ENCODE measurements around the gene CDCP1. TPM values are rescaled to one million over a fixed set of nuclear protein-coding genes. Genes with fewer than 3 reads are reported as not detected.

CDCP1 gene
- 94.4 and 155 TPM in 2 replicates for total RNA-seq

GRCh38 chr3:45145681-45146614 lies at the start of gene CDCP1:
Gene CDCP1 (minus strand): TSS chr3:45146378. CDS start chr3:45146287, 91 bp downstream.

Other genes with a start within 250 kb of the CDCP1 start
- 58.7 and 69.9 TPM in 2 replicates for gene ZDHHC3, start 170.2 kb downstream of the CDCP1 start, total RNA-seq
- 57.0 and 97.4 TPM in 2 replicates for gene EXOSC7, start 170.1 kb downstream of the CDCP1 start, total RNA-seq
- gene CLEC3B, start 120.1 kb downstream of the CDCP1 start, total RNA-seq, result not detected in 2 replicates
- gene TMEM158, start 79.9 kb upstream of the CDCP1 start, total RNA-seq, result 3.0 and 4.3 TPM in 2 replicates
- 16.2 and 21.0 TPM in 2 replicates for gene LARS2, start 242.2 kb upstream of the CDCP1 start, total RNA-seq

Data from hair follicular keratinocyte (primary cell).